ENCODE data around the gene GPR156. TPM values are rescaled to one million over a fixed set of nuclear protein-coding genes. Genes with fewer than 3 reads are reported as not detected.

The GPR156 gene
- total RNA-seq, 2 donors from 2014 or later = 1.1 to 1.2 TPM

DNA sequence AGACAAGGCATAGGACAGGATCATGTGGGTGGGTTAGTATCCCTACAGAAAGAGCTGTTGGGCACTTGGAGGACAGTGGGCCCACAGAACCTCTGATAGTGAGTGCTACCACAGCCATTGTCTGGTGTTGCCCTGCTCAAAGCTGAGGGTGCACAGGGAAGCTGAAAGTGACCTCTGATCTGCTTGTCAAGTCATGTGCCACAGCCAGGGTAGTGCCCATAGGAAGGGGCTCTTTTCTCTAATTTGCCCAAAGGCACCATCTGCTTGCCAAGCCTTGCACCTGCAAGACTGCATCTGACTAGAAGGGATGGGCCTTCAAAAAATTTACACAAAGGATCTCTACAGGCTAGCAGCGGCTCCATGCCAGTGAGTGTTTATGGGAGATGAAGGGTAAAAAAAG lies 103.4 kb downstream of the GPR156 start:
- no peaks in the 10 kb centered on the region for H3K36me3 Mint-ChIP-seq (ENCODE audit: low read depth)
- no peaks in the 10 kb centered on the region for H3K27me3 Mint-ChIP-seq (ENCODE audit: insufficient read depth)
- Histone ChIP-seq H3K9ac (ENCODE audit: extremely low read depth, low read length, poor library complexity, severe bottlenecking) (no peak overlapping the region), H3K4me3 (ENCODE audit: low read length) (no peak overlapping the region), H3K27me3 (ENCODE audit: control insufficient read depth, insufficient read depth, low read length, poor library complexity, severe bottlenecking) (no peaks in the 10 kb centered on the region), H3K27ac (ENCODE audit: low read depth, low read length) (no peak overlapping the region), H3K4me1 (ENCODE audit: control insufficient read depth, insufficient read depth, low read length) (no peaks in the 10 kb centered on the region), H3K9me3 (ENCODE audit: control insufficient read depth, low read length) (no peaks in the 10 kb centered on the region), H3K36me3 (ENCODE audit: control insufficient read depth, insufficient read depth, low read length) (no peaks in the 10 kb centered on the region)
- WGBS, 2 experiments (ENCODE audit: insufficient coverage in 1 of 2, insufficient read length in 1 of 2) = 82 to 100% methylated on average over 1 of the region's 1 CpG
- peaks cover 14% of the 10 kb centered on the region for H3K4me1 Mint-ChIP-seq
- H3K27ac Mint-ChIP-seq = no peak overlapping the region
- no peak for DNase-seq
- no peaks in the 10 kb centered on the region for H3K9me3 Mint-ChIP-seq
- H3K4me3 Mint-ChIP-seq = no peak overlapping the region
- TF ChIP-seq, protein P1, sequence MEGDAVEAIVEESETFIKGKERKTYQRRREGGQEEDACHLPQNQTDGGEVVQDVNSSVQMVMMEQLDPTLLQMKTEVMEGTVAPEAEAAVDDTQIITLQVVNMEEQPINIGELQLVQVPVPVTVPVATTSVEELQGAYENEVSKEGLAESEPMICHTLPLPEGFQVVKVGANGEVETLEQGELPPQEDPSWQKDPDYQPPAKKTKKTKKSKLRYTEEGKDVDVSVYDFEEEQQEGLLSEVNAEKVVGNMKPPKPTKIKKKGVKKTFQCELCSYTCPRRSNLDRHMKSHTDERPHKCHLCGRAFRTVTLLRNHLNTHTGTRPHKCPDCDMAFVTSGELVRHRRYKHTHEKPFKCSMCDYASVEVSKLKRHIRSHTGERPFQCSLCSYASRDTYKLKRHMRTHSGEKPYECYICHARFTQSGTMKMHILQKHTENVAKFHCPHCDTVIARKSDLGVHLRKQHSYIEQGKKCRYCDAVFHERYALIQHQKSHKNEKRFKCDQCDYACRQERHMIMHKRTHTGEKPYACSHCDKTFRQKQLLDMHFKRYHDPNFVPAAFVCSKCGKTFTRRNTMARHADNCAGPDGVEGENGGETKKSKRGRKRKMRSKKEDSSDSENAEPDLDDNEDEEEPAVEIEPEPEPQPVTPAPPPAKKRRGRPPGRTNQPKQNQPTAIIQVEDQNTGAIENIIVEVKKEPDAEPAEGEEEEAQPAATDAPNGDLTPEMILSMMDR (conservative IDR thresholded peaks at IDR 0.05) = peak; percentile 43

DNA sequence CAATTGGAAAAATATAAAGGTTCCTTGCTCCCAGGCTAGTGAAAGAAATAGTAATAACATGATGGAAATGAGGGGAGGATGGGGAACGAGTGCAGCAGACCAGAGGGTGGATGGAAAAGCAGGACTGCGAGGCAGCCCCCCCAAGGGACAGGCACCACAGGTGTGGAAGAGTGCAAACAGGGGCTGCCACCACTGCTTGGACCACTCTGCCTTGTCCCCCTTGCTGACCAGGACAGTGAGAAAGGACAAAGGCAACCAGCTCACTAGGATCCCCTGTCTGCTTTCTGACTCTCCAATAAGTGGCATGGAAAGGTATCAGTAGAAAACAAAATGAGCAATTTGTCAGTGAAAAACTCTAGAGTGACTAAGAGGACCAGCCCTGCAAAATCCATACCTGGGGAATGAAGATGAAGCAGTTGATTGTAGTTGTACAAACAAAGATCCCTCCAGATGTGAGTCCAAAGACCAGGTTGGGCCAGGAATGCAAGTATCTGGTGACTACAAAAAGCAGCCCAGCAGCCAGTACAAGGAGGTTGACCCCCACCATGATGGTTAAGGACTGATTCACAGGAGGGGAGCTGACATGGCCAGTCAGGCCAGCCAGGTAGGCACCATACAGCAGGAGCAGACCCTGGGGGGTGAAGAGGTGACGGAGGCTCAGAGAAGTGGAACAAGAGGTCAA lies 104.2 kb downstream of the GPR156 start:
- peaks cover 15% of the 10 kb centered on the region for H3K4me1 Mint-ChIP-seq
- TF ChIP-seq, protein P1 (conservative IDR thresholded peaks at IDR 0.05) = no peak
- no peak overlapping the region for H3K9ac ChIP-seq (ENCODE audit: extremely low read depth, low read length, poor library complexity, severe bottlenecking)
- 84 to 100% methylated on average over 2 to 3 of the region's 3 CpGs for WGBS, 2 experiments (ENCODE audit: insufficient coverage in 1 of 2, insufficient read length in 1 of 2)
- no peaks in the 10 kb centered on the region for H3K9me3 ChIP-seq (ENCODE audit: control insufficient read depth, low read length)
- H3K4me1 ChIP-seq (ENCODE audit: control insufficient read depth, insufficient read depth, low read length) = no peaks in the 10 kb centered on the region
- H3K27me3 Mint-ChIP-seq (ENCODE audit: insufficient read depth) = no peaks in the 10 kb centered on the region
- no peak overlapping the region for H3K4me3 ChIP-seq (ENCODE audit: low read length)
- no peak overlapping the region for H3K27ac ChIP-seq (ENCODE audit: low read depth, low read length)
- H3K27me3 ChIP-seq (ENCODE audit: control insufficient read depth, insufficient read depth, low read length, poor library complexity, severe bottlenecking) = no peaks in the 10 kb centered on the region
- H3K4me3 Mint-ChIP-seq = no peak overlapping the region
- H3K9me3 Mint-ChIP-seq = no peaks in the 10 kb centered on the region
- no peaks in the 10 kb centered on the region for H3K36me3 ChIP-seq (ENCODE audit: control insufficient read depth, insufficient read depth, low read length)
- H3K36me3 Mint-ChIP-seq (ENCODE audit: low read depth) = no peaks in the 10 kb centered on the region
- DNase-seq = no peak
- no peak overlapping the region for H3K27ac Mint-ChIP-seq

DNA sequence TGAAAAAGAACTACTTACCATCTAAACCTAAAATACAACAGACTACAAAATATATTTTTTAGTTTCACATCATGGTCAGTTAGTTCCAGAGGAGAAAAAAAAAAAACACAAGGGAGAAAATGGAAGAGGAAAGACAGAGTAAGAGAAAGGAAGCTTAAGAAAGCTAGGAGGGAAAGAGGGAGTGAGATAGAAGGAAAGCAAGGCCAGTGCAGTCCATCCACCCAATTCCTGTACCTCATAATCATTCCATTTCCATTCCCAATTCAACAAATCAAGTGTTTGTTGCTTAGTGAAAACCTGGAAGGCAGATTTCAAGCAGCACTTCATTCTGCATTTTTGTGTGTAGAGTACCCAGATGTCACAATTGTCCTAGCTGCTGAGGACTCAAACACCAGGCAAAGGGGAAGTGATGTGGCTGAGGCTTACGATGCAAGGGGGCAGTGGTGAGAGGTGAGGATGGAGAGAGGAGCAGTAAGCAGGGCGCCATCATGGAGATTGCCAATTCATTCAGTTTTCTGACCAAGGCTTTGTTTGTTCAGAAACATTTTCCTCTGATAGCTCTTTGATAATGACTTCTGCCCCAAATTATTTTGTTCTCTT lies 107.2 kb downstream of the GPR156 start:
- peaks cover 17% of the 10 kb centered on the region for H3K4me1 Mint-ChIP-seq
- TF ChIP-seq, protein P1 (conservative IDR thresholded peaks at IDR 0.05) = peak; percentile 51
- H3K27me3 Mint-ChIP-seq (ENCODE audit: insufficient read depth) = no peaks in the 10 kb centered on the region
- no peak overlapping the region for H3K27ac ChIP-seq (ENCODE audit: low read depth, low read length)
- H3K9me3 ChIP-seq (ENCODE audit: control insufficient read depth, low read length) = no peaks in the 10 kb centered on the region
- peak overlapping the region; percentile 93 for H3K27ac Mint-ChIP-seq
- no peaks in the 10 kb centered on the region for H3K4me1 ChIP-seq (ENCODE audit: control insufficient read depth, insufficient read depth, low read length)
- DNase-seq = peak; percentile 76
- H3K4me3 ChIP-seq (ENCODE audit: low read length) = no peak overlapping the region
- no peaks in the 10 kb centered on the region for H3K27me3 ChIP-seq (ENCODE audit: control insufficient read depth, insufficient read depth, low read length, poor library complexity, severe bottlenecking)
- no peak overlapping the region for H3K9ac ChIP-seq (ENCODE audit: extremely low read depth, low read length, poor library complexity, severe bottlenecking)
- no peaks in the 10 kb centered on the region for H3K9me3 Mint-ChIP-seq
- no peaks in the 10 kb centered on the region for H3K36me3 Mint-ChIP-seq (ENCODE audit: low read depth)
- WGBS, 2 experiments (ENCODE audit: insufficient coverage in 1 of 2, insufficient read length in 1 of 2) = 80 to 89% methylated on average over 1 to 2 of the region's 2 CpGs
- no peak overlapping the region for H3K4me3 Mint-ChIP-seq
- H3K36me3 ChIP-seq (ENCODE audit: control insufficient read depth, insufficient read depth, low read length) = no peaks in the 10 kb centered on the region

Measured in endodermal cell (in vitro differentiated cells).